Esophagus muscularis mucosa (tissue), 4 donors: ENCODE measurements around the gene EXOC7. TPM values are rescaled to one million over a fixed set of nuclear protein-coding genes. Genes with fewer than 3 reads are reported as not detected.

ENCODE experiments used
- DNase-seq: peaks from one replicate; pipeline ENCODE4 v3.0.0-alpha.2; 2017; ENCODE audit errors: extremely low spot score
- H3K27ac ChIP-seq, 4 donors: fragments of 200-600 bp; sonication (generic); replicated peaks in 1 of 4; 1 replicate in 3 of 4; 2 replicates in 1 of 4; pipeline ENCODE4 v1.5.1; 2016 to 2019; ENCODE audit warnings: mild to moderate bottlenecking in 1 of 4
- H3K27me3 ChIP-seq, 4 donors: fragments of 200-600 bp; sonication (generic); one replicate each; pipeline versions ENCODE4 v1.5.1 to v1.6.0; 2016 to 2019
- H3K36me3 ChIP-seq, 4 donors: fragments of 200-600 bp; sonication (generic); one replicate each; pipeline ENCODE4 v1.5.1; 2016 to 2019
- H3K4me1 ChIP-seq, 4 donors: fragments of 200-600 bp; sonication (generic); one replicate each; pipeline ENCODE4 v1.5.1; 2016 to 2019
- H3K4me3 ChIP-seq, 4 donors: fragments of 200-600 bp; sonication (generic); 1 replicate in 2 of 4; 2 replicates in 2 of 4; pipeline ENCODE4 v1.5.1; 2016 to 2019; ENCODE audit warnings: mild to moderate bottlenecking in 4 of 4, moderate library complexity in 1 of 4
- H3K9me3 ChIP-seq, 4 donors: fragments of 200-600 bp; sonication (generic); 1 replicate in 3 of 4; 2 replicates in 1 of 4; pipeline ENCODE4 v1.5.1; 2016 to 2019
- EP300 ChIP-seq: sonication (generic); formaldehyde crosslinking; IDR thresholded peaks from one replicate; pipeline ENCODE4 v1.6.1; 2017; ENCODE audit warnings: antibody characterized with exemption
- POLR2A ChIP-seq: fragments of 450-650 bp; IDR thresholded peaks from one replicate; pipeline ENCODE4 v1.6.1; 2017; ENCODE audit warnings: antibody characterized with exemption, moderate library complexity, mild to moderate bottlenecking, low read depth
- POLR2AphosphoS5 ChIP-seq, 2 donors: sonication (generic); formaldehyde crosslinking; IDR thresholded peaks; one replicate each; pipeline ENCODE4 v1.6.1; 2017; ENCODE audit warnings: antibody characterized with exemption in 2 of 2
- WGBS: methylation state at CpG from one replicate; pipeline ENCODE4 v1.1.5; 2018; 5-methylcytosine and 5-hydroxymethylcytosine counted together
- intact Hi-C: fragments of 100-400 bp; cut with DNase I; formaldehyde crosslinking; loops from one replicate; pipeline ENCODE4 v1.15.1; 2023
- total RNA-seq, 4 donors: library from RNA; depleted of rRNA; stranded (reverse); fragments of >200 nt; gene quantifications; one replicate each; pipeline versions ENCODE4 v1.1.0 to v1.2.1, GENCODE V29; 2016
- TF ChIP-seq, protein P1 (sequence below), 3 experiments: fragments of 200-600 bp in 2 of 3; fragments of 450-650 bp in 1 of 3; sonication (generic) in 2 of 3; IDR thresholded peaks; one replicate each; pipeline ENCODE4 v1.5.1; 2017 to 2019; ENCODE audit warnings: antibody characterized with exemption in 3 of 3, mild to moderate bottlenecking in 2 of 3, moderate library complexity in 1 of 3

The EXOC7 gene
- total RNA-seq, 4 donors from 2014 or later: 65.2 to 94.4 (median 77.1) TPM

DNA sequence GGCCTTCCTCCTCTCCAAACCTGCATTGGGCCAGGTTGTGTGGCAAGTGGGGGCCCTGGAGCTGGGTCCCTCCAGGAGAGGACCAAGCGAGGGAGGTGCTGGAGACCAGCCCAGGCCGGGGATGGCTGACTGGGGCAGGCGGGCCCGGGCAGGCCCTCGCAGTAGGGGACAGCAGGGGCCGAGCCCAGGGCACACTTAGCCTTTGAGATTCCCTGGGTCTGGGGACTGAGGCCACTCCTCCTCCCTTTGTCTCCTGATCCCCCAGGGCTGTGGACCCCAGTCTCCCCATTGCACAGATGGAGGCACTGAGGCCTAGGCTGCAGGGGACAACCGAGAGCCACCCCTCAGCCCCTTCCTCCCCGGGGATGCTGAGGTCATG, 32.2 kb upstream of the EXOC7 start:
- DNase-seq: no peak
- TF ChIP-seq EP300 (no peak), POLR2A (no peak), POLR2AphosphoS5 (IDR thresholded peaks at IDR 0.05) (no peak)
- peaks cover 0 to 100% (median 72%) of the 10 kb centered on the region in 4 donors for H3K27me3 ChIP-seq
- no peaks in the 10 kb centered on the region for H3K9me3 ChIP-seq
- no peak overlapping the region for H3K27ac ChIP-seq
- intact Hi-C loops: no loop called here
- H3K4me3 ChIP-seq: no peak overlapping the region
- peaks cover 16 to 37% (median 29%) of the 10 kb centered on the region in 4 donors for H3K4me1 ChIP-seq
- H3K36me3 ChIP-seq: no peaks in the 10 kb centered on the region
- 57% methylated on average over 1 of the region's 8 CpGs for WGBS

DNA sequence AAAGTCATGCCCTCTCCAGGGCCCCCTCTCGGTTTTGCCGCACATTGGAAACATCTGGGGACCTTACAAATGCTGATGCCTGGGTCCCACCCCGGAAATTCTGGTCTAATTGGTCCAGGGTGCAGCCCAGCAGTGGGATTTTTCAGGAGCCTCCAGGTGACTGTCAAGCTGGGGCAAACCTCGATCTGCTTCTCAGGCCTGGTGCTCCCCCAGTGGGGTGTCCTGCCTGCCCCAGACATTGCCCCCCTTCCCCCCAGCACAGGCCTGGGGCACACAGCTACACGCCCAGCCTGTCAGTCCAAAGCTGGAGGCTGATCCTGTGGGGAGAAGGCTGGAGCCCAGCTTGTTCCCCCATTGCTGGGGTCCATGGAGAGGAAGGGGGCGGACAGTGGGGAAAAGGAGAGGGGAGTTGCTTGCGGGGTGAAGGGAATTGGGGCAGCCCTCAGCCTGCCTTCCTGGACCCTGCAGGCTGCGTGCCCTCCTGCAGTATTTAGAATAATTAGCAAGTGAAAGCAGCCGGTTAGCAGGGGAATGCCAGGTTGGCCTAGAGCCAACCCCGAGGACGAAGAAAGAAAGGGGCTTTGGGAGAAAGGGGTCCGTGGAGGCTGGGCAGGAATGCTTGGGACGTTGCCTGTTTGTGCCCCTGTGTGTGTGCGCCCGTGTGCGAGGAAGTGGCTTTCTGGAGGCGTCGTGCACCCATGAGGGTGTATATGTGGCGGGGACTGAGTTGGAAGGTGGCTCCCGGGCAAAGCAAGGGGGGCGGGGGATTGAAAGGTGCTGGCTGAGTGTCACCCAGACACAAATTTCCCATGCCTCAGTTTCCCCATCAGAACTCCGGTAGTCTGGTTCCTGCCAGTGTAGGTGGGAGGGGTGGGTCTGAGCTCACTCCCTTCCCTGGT, 31.6 kb upstream of the EXOC7 start:
- Histone ChIP-seq H3K4me3 (no peak overlapping the region), H3K27ac (no peak overlapping the region), H3K27me3 (peaks cover 0 to 100% (median 68%) of the 10 kb centered on the region in 4 donors), H3K36me3 (no peaks in the 10 kb centered on the region), H3K4me1 (peaks cover 9 to 31% (median 22%) of the 10 kb centered on the region in 4 donors), H3K9me3 (no peaks in the 10 kb centered on the region)
- DNase-seq: no peak
- 52% methylated on average over 19 of the region's 22 CpGs for WGBS
- intact Hi-C loops: no loop called here
- TF ChIP-seq POLR2AphosphoS5 (IDR thresholded peaks at IDR 0.05): no peak
- TF ChIP-seq POLR2A: no peak
- TF ChIP-seq, protein P1, sequence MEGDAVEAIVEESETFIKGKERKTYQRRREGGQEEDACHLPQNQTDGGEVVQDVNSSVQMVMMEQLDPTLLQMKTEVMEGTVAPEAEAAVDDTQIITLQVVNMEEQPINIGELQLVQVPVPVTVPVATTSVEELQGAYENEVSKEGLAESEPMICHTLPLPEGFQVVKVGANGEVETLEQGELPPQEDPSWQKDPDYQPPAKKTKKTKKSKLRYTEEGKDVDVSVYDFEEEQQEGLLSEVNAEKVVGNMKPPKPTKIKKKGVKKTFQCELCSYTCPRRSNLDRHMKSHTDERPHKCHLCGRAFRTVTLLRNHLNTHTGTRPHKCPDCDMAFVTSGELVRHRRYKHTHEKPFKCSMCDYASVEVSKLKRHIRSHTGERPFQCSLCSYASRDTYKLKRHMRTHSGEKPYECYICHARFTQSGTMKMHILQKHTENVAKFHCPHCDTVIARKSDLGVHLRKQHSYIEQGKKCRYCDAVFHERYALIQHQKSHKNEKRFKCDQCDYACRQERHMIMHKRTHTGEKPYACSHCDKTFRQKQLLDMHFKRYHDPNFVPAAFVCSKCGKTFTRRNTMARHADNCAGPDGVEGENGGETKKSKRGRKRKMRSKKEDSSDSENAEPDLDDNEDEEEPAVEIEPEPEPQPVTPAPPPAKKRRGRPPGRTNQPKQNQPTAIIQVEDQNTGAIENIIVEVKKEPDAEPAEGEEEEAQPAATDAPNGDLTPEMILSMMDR (IDR thresholded peaks at IDR 0.05): no peak
- TF ChIP-seq EP300: no peak

DNA sequence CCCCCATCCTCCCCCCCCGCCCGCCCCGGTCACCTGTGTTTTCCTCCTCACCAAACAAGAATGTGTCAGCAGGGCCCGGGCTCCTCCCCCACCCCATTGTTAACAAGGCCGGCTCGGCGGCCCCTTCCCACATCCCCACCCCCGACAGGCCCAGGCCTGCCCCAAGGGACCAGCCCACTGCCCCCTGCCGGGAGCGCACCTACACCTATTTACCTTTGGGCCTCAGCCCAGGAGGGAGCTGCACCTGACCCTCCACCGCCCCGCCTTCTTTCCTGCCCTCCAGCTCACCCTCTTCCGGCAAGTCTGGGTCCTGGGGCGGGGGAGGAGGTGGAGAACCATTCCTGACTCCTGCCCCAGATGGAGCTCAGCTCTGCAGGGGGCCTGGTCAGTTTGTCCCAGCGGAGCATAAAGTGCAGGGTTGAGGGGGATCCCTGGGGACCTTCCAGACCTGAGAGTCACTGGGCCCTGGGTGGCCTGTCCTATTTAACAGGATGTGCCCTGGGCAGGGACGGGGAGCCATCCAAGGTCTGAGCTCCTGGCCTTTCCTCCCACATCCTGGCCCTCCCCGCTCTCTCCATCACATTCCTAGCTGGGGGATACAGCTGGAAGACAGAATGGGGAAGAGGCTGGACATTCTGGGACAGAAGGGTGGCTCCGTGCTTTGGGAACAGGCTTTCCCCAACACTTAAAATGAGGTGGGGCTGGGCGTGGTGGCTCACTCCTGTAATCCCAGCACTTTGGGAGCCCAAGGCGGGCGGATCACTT, 29.2 kb upstream of the EXOC7 start:
- Histone ChIP-seq H3K27me3 (peaks cover 0 to 76% (median 44%) of the 10 kb centered on the region in 4 donors), H3K4me3 (no peak overlapping the region), H3K9me3 (no peaks in the 10 kb centered on the region), H3K4me1 (peaks cover 2 to 7% (median 6%) of the 10 kb centered on the region in 4 donors), H3K36me3 (no peaks in the 10 kb centered on the region), H3K27ac (no peak overlapping the region)
- no peak for TF ChIP-seq EP300
- no peak for DNase-seq
- WGBS: 55% methylated on average over 11 of the region's 21 CpGs
- intact Hi-C loops: no loop called here

DNA sequence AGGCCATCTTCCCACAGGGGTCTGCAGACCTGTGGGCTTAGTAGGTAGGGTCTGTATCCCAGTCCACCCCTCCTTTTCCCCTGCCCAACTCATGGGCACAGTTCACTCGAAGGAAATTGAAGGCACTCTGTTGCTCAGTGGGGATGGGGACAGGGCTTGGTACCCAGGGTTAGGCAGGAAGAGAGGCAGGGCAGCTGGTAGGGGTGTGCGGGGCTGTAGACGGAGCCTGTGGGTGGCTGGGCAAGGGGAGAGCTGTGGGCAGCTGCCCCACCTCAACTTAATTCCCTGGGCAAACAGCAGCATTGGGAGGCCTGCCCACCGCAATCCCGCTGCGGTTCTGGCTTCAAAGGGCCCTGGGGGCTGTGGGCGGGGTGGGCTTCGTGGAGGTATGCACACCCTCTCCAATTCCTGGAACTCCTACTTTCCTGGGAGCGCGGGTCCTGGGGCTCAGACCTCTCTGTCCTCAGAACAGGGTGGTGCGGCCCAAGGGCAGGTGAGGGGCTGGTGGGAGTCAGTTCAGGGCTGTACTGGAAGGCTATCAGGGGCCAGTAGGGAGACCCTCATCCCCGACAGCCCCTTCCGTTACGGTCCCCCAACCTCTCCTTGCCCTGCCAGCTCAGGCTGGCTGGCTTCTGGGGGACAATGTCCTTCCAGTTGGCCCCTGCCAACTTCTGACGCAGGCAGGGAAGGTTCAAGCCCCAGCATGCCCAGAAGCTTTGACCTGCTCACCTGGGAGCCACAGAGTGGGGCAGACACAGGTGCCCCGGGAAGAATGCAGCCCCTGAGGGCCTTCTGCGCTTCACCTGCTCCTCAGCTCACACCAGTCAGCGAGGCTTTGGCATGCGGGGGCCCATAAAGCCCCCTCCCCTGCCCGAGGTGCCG, 28.3 kb upstream of the EXOC7 start:
- TF ChIP-seq POLR2A (no peak), POLR2AphosphoS5 (IDR thresholded peaks at IDR 0.05) (no peak), EP300 (no peak)
- TF ChIP-seq, protein P1 (IDR thresholded peaks at IDR 0.05): no peak
- H3K27ac ChIP-seq: no peak overlapping the region
- 75% methylated on average over 12 of the region's 21 CpGs for WGBS
- H3K36me3 ChIP-seq: no peaks in the 10 kb centered on the region
- H3K4me1 ChIP-seq: peaks cover 0 to 2% (median 0%) of the 10 kb centered on the region in 4 donors
- H3K9me3 ChIP-seq: no peaks in the 10 kb centered on the region
- DNase-seq: no peak
- H3K4me3 ChIP-seq: no peak overlapping the region
- intact Hi-C loops: no loop called here
- peaks cover 0 to 67% (median 36%) of the 10 kb centered on the region in 4 donors for H3K27me3 ChIP-seq

DNA sequence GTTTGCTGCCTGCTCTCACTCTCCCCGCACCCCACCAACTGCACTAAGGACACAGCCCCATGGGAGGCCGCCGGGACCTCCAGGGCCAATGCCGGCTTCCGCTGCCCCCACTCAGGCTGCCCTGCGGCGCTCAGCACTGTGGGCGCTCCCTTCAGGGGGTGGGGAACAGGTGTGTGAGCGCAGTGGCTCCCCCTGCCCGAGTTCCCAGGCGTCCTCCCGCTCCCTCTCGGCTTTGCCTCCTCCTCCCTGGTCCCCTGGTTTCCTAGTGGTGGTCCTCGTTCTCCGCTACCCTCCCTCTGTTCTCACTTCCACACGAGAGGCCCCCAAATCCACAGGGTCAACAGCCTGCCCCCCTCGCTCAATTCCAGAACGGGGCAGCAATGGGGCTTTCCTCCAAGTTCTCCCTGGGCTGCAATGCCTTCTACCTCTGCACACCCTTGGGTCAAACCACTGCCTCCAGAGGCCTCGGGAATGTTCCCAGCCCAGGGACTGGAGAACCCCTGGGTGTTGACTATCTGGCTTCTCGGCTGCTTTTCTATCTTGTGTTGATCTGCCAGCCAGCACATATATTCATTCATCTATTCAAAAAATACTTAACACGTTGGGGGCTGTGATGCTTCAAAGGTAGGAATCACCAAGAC, 27.6 kb upstream of the EXOC7 start:
- Histone ChIP-seq H3K36me3 (no peaks in the 10 kb centered on the region), H3K27ac (no peak overlapping the region), H3K4me3 (no peak overlapping the region), H3K9me3 (no peaks in the 10 kb centered on the region), H3K27me3 (peaks cover 0 to 60% (median 31%) of the 10 kb centered on the region in 4 donors), H3K4me1 (peaks cover 0 to 2% (median 0%) of the 10 kb centered on the region in 4 donors)
- no peak for DNase-seq
- TF ChIP-seq EP300: no peak
- no peak for TF ChIP-seq POLR2A
- no peak for TF ChIP-seq POLR2AphosphoS5 (IDR thresholded peaks at IDR 0.05)
- TF ChIP-seq, protein P1 (IDR thresholded peaks at IDR 0.05): no peak
- intact Hi-C loops: no loop called here
- 66% methylated on average over 21 of the region's 21 CpGs for WGBS
